Measurements from ENCODE around the gene PTPRA. TPM values are rescaled to one million over a fixed set of nuclear protein-coding genes. Genes with fewer than 3 reads are reported as not detected.

PTPRA gene
- total and polyA plus RNA-seq, 2 of the 8 experiments (the other 6 are each of a cell fraction or from before 2014, with no cell fraction given), result 47.7 to 51.3 TPM

GRCh38 chr20:2873010-2873746 lies at the start of gene PTPRA (continued):
- TF ChIP-seq SP2 (IDR thresholded peaks at IDR 0.05; ENCODE audit: low read length) (no peak), SUZ12 (IDR thresholded peaks at IDR 0.05; ENCODE audit: low read length) (no peak; the same call in 1 of the 2 replicates), KDM4A (IDR thresholded peaks at IDR 0.05; ENCODE audit: low read depth, low read length, severe bottlenecking) (peak; percentile 56), GABPA (IDR thresholded peaks at IDR 0.05; ENCODE audit: borderline replicate concordance, insufficient read depth, low read length) (no peak; the same call in 1 of the 2 replicates), SRF (IDR thresholded peaks at IDR 0.05; ENCODE audit: low read depth, low read length) (no peak), POLR2A (IDR thresholded peaks at IDR 0.05; ENCODE audit: control extremely low read depth in 1 of 2, low read depth in 2 of 2, low read length in 2 of 2) (peak; percentile 79 to 84), RXRA (IDR thresholded peaks at IDR 0.05; ENCODE audit: insufficient read depth, low read depth, low read length) (no peak), E2F6 (IDR thresholded peaks at IDR 0.05) (no peak; the same call in 1 of the 2 replicates), RBBP5 (IDR thresholded peaks at IDR 0.05; ENCODE audit: borderline replicate concordance, low read depth, low read length) (no peak), SP1 (IDR thresholded peaks at IDR 0.05; ENCODE audit: low read depth, low read length) (peak; percentile 60; the same call in 1 of the 2 replicates), NRF1 (IDR thresholded peaks at IDR 0.05; ENCODE audit: low read depth, low read length) (0 out of 2 replicates have a peak, but pooled peaks have one; percentile 14), JUND (IDR thresholded peaks at IDR 0.05; ENCODE audit: low read length) (no peak), RAD21 (IDR thresholded peaks at IDR 0.05 in 1 of 2, conservative IDR thresholded peaks at IDR 0.05 in 1 of 2; ENCODE audit: low read depth in 2 of 2, low read length in 2 of 2) (no peak), BRCA1 (IDR thresholded peaks at IDR 0.05; ENCODE audit: low read depth, low read length) (no peak), ATF3 (IDR thresholded peaks at IDR 0.05; ENCODE audit: insufficient read depth, low read depth, low read length) (no peak), MAFK (IDR thresholded peaks at IDR 0.05; ENCODE audit: low read depth, low read length) (no peak), CEBPB (IDR thresholded peaks at IDR 0.05; ENCODE audit: low read depth, low read length) (no peak), TEAD4 (IDR thresholded peaks at IDR 0.05; ENCODE audit: low read depth, low read length) (no peak), FOSL1 (IDR thresholded peaks at IDR 0.05; ENCODE audit: insufficient read depth, low read depth, low read length) (no peak), KDM5A (IDR thresholded peaks at IDR 0.05; ENCODE audit: low read length) (no peak), NANOG (IDR thresholded peaks at IDR 0.05; ENCODE audit: insufficient read depth, low read depth, low read length, poor library complexity, severe bottlenecking) (no peak), CREB1 (IDR thresholded peaks at IDR 0.05) (peak; percentile 18)
- TF ChIP-seq, protein P1, sequence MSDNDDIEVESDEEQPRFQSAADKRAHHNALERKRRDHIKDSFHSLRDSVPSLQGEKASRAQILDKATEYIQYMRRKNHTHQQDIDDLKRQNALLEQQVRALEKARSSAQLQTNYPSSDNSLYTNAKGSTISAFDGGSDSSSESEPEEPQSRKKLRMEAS (IDR thresholded peaks at IDR 0.05), result no peak
